ENCODE measurements around the gene MYO9B. TPM values are rescaled to one million over a fixed set of nuclear protein-coding genes. Genes with fewer than 3 reads are reported as not detected.

MYO9B gene
- total RNA-seq, 1 experiment from 2014 or later: 85.4 TPM

DNA sequence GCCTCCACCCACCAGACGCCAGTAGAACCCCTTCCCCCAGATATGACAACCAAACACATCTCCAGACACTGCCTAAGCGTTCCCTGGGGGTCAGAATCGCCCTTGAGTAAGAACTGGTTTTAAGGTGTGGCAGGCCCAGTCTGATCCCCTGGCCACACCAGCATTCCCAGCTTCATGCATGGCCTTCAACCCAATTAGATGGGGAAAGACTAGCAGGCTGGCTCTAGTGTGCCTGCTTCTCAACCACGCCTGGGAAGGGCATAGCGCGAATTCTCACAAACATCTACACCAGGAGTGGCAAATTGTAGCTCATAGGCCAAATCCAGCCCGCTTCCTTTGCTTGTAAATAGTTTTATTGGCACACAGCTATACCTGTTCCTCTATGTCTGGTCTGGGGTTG lies 13.9 kb upstream of the MYO9B start:
- H3K36me3 ChIP-seq (ENCODE audit: insufficient read depth, low read length, poor library complexity, severe bottlenecking): peaks cover 78% of the 10 kb centered on the region
- no peaks in the 10 kb centered on the region for H3K4me1 ChIP-seq (ENCODE audit: insufficient read depth, low read length, poor library complexity, severe bottlenecking)
- ChIA-PET CTCF (no interaction called here), POLR2A (ENCODE audit: low non-redundant PET) (no interaction called here)
- TF ChIP-seq, protein P1, sequence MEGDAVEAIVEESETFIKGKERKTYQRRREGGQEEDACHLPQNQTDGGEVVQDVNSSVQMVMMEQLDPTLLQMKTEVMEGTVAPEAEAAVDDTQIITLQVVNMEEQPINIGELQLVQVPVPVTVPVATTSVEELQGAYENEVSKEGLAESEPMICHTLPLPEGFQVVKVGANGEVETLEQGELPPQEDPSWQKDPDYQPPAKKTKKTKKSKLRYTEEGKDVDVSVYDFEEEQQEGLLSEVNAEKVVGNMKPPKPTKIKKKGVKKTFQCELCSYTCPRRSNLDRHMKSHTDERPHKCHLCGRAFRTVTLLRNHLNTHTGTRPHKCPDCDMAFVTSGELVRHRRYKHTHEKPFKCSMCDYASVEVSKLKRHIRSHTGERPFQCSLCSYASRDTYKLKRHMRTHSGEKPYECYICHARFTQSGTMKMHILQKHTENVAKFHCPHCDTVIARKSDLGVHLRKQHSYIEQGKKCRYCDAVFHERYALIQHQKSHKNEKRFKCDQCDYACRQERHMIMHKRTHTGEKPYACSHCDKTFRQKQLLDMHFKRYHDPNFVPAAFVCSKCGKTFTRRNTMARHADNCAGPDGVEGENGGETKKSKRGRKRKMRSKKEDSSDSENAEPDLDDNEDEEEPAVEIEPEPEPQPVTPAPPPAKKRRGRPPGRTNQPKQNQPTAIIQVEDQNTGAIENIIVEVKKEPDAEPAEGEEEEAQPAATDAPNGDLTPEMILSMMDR (conservative IDR thresholded peaks at IDR 0.05; ENCODE audit: low read depth, low read length): no peak
- TF ChIP-seq EZH2 (IDR thresholded peaks at IDR 0.05; ENCODE audit: borderline replicate concordance, low read depth, low read length, poor library complexity, severe bottlenecking): no peak
- H3K4me3 ChIP-seq (ENCODE audit: low read depth, low read length, poor library complexity, severe bottlenecking): no peak overlapping the region
- peaks cover 10% of the 10 kb centered on the region for H3K9me3 ChIP-seq (ENCODE audit: low read depth, low read length, poor library complexity, severe bottlenecking)
- DNase-seq (ENCODE audit: low spot score): no peak
- intact Hi-C loops (cut with micrococcal nuclease; ENCODE audit: unreplicated experiment): no loop called here
- H3K27me3 ChIP-seq (replicated peaks; ENCODE audit: insufficient read depth, low read depth, low read length, poor library complexity): no peaks in the 10 kb centered on the region
- H3K27ac ChIP-seq (ENCODE audit: low read depth, low read length, poor library complexity, severe bottlenecking): no peak overlapping the region
- BruUV-seq (replicated peaks): no TSS peak

DNA sequence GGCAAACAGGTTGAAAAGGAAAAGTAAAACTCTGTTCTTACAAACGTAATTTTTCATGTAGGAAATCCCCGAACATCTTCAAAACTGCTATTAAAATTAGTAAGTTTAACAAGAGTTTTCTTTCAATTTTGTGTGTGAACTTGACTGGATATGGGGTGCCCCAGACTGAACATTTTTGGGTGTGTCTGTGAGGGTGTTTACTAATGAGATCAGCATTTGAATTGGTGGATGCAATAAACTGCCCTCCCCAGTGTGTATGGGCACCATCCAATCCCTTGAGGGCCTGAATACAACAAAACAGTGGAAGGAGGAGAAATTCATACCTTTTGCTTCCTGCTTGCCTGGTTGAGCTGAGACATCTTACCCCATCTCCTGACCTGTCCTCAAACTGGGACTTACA lies 12.1 kb upstream of the MYO9B start:
- no peak for DNase-seq (ENCODE audit: low spot score)
- Histone ChIP-seq H3K27ac (ENCODE audit: low read depth, low read length, poor library complexity, severe bottlenecking) (no peak overlapping the region), H3K4me3 (ENCODE audit: low read depth, low read length, poor library complexity, severe bottlenecking) (no peak overlapping the region), H3K4me1 (ENCODE audit: insufficient read depth, low read length, poor library complexity, severe bottlenecking) (peaks cover 5% of the 10 kb centered on the region), H3K27me3 (replicated peaks; ENCODE audit: insufficient read depth, low read depth, low read length, poor library complexity) (no peaks in the 10 kb centered on the region), H3K9me3 (ENCODE audit: low read depth, low read length, poor library complexity, severe bottlenecking) (peaks cover 6% of the 10 kb centered on the region), H3K36me3 (ENCODE audit: insufficient read depth, low read length, poor library complexity, severe bottlenecking) (peaks cover 67% of the 10 kb centered on the region)
- no peak for TF ChIP-seq EZH2 (IDR thresholded peaks at IDR 0.05; ENCODE audit: borderline replicate concordance, low read depth, low read length, poor library complexity, severe bottlenecking)
- TF ChIP-seq, protein P1 (conservative IDR thresholded peaks at IDR 0.05; ENCODE audit: low read depth, low read length): no peak
- CTCF ChIA-PET: no interaction called here
- POLR2A ChIA-PET (ENCODE audit: low non-redundant PET): no interaction called here
- intact Hi-C loops (cut with micrococcal nuclease; ENCODE audit: unreplicated experiment): no loop called here
- no TSS peak for BruUV-seq (replicated peaks)

DNA sequence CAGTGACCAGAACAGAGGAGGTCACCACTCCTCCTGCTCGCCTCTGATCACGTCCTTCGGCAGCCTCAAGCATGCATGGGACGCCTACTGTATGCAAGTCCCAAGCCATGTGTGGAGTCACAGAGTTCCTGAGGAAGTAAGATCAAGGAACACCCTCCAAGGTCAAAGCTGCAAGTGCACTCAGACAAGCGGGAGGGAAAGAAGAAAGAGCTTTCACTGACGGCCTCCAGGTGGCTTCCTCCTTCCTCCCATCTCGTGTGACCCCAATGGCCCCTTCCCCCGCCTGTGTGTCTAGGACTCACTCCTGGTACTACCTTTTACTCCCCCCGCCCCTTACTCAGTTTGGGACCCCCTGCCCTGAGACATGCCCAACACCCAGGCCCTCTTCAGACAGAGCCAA lies 6.4 kb upstream of the MYO9B start:
- Histone ChIP-seq H3K9me3 (ENCODE audit: low read depth, low read length, poor library complexity, severe bottlenecking) (no peaks in the 10 kb centered on the region), H3K27ac (ENCODE audit: low read depth, low read length, poor library complexity, severe bottlenecking) (no peak overlapping the region), H3K4me3 (ENCODE audit: low read depth, low read length, poor library complexity, severe bottlenecking) (no peak overlapping the region), H3K27me3 (replicated peaks; ENCODE audit: insufficient read depth, low read depth, low read length, poor library complexity) (no peaks in the 10 kb centered on the region), H3K36me3 (ENCODE audit: insufficient read depth, low read length, poor library complexity, severe bottlenecking) (peaks cover 38% of the 10 kb centered on the region), H3K4me1 (ENCODE audit: insufficient read depth, low read length, poor library complexity, severe bottlenecking) (peaks cover 9% of the 10 kb centered on the region)
- DNase-seq (ENCODE audit: low spot score): no peak
- no TSS peak for BruUV-seq (replicated peaks)
- POLR2A ChIA-PET (ENCODE audit: low non-redundant PET): no interaction called here
- intact Hi-C loops (cut with micrococcal nuclease; ENCODE audit: unreplicated experiment): loop anchor here (5.0 kb wide), 1 partner anchor 213 kb away; the partner anchor contains the start of gene ANKLE1
- CTCF ChIA-PET: no interaction called here
- no peak for TF ChIP-seq EZH2 (IDR thresholded peaks at IDR 0.05; ENCODE audit: borderline replicate concordance, low read depth, low read length, poor library complexity, severe bottlenecking)
- TF ChIP-seq, protein P1 (conservative IDR thresholded peaks at IDR 0.05; ENCODE audit: low read depth, low read length): no peak

All from A673 (cell line).